A204.1 (cell line): ENCODE data around the gene HOXA7.

Experiments used
- FAIRE-seq: peaks from 2 replicates; lab custom pipeline; 2012; peaks lifted over from hg19 to GRCh38; lab: Jason Lieb, UNC

Gene HOXA7

DNA sequence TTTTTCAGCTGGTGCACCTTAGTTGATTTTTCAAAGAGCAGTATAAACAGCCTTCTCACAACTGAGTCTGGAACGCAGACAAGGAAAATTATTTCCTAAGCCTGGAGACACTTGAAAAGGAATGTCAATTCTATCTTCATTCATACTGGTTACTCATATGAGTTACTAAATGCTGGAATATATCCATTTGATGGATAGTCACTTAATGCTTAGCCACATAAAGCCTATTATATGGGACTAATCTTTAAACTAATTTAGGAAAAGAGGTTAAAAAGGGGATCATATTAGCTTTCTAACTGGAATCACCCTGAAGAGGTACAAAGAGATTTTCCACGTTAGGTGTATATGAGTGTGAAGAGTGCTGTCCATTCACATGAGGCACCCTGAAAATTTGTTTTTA, 24.3 kb downstream of the HOXA7 start:
- no peak for FAIRE-seq

DNA sequence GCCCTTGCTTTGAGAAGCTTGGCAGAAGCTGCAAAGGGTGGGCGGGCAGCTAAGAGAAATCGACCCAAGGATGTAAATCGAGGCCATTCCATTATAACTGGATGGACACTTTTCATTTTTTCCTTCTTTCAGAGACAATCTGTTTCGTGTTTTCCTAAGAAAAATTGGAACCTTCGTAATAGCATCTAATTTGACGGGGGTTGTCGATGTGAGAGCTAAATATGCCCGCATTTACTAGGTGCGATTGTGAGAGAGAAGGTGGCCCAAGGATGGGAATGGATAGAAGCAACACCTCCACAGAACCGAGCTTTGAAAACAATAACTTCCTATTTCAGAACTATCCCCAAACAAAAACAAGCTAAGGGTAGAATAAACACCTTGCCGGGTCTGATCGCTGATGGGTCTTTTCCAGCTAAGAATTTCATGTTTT, 25.1 kb downstream of the HOXA7 start:
- no peak for FAIRE-seq

DNA sequence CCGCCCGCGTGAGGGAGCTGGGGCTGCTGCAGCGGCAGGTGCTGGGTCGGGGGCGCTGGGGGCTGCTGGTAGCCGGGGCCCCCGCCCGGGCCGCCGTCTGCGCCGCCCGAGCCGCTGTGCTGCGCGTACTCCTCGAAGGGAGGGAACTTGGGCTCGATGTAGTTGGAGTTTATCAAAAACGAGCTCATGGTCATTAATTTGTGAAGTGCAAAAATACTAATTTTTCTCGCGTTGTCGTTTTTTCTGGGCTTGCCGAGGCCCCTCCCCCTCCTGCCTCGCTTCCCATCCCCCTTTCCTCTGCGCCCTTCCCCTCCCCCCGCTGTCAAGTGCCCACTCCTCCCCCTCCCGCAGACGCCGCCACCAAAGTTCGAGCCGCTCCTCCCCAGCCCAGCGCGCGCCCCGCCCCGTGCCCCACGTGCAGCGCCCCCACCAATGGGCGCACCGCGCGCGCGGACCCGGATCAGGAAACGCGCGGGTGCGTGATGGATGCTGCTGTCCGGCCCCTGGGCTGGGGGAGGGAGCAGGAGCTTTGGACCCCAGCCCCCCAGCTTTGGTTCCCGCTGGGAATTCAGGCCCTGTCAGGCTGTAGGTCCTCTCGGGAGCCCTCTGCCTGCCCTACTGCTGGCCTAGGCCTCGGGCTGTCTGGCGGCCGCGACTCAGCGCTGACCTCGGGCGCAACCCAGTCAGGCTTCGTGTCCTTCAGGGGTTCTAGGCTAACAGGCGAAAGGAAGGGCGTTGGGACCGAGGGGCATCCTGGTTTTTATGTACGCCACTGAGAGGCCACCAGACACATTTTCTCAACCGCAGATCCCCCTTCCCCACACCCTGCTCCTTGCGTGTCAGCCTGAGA, 25.7 kb downstream of the HOXA7 start, which contains the start of gene HOXA4:
Gene HOXA4 (minus strand): TSS at position 218 of the 850 bp plus-strand sequence. CDS start 24 bp downstream, at position 194.
- FAIRE-seq: no peak

DNA sequence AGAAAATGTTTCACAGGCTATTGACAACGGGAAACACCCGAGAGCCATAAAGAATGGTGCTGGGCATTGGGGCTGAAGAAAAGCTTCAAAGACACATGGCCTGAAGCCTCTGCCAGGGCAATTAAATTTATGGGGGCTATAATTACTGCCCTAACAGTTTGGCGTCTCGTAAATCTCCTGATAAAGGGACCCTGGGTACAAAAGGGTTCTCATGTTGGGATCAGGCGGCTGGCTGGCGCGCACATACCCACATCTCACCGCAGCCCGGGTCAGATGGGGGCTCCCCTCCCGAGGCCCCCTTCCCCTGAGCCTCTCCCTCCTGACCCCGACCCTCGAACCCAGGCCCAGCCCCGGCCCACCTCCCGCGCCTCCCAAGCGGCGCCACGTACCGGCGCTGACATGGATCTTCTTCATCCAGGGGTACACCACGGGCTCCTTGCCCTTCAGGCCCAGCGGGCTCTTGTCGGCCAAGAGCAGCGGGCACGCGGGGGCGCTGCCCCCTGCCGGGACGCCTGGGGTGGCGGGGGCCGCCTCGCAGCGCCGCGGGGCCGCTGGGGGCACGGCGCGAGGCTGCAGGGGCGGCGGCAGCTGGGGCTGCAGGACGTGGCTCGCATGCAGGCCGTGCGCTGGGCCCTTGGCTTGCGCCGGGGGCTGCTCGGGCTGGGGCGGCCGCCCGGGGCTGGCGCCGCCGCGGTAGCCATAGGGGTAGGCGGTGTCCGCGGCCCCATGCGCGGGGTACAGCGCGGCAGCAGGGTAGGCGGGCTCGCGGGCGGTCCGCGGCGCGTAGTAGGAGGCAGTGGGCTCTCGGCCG, 26.5 kb downstream of the HOXA7 start:
- no peak for FAIRE-seq

DNA sequence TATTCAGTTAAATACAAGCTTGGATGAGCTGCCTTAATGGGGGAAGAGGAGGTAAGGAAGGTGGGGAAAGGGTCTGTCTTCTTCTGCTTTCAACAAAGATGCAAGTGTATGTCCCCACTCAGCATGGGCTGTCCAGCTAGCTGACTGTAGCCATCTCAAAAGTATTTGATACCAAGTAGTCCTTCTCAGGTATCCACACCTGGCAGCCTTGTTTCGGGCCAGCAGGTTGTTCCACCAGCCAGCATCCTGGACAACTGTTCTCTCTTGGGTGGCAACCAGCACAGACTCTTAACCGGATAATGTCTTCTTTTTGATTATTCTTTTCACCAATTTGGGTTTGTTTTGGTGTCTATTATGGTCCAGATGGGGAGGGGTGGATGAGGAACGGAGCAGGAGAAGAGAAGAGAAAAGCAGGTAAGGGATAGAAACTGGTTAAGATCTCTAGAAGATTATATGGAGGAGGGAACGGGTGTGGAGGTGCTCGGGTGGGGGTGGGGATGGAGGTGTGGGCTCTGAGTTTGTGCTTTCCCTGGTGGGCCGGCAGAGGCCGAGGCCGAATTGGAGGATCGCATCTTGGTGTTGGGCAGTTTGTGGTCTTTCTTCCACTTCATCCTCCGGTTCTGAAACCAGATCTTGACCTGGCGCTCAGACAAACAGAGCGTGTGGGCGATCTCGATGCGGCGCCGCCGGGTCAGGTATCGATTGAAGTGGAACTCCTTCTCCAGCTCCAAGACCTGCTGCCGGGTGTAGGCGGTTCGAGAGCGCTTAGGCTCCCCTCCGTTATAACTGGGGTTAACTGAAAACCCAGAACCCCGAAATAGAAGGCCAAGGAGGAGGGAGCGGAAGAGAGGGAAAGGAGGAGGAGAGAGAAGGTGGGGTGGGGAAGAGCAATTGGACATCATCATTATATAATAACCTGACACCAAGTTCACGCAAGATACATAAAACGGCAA, 27.4 kb downstream of the HOXA7 start:
- FAIRE-seq: no peak

DNA sequence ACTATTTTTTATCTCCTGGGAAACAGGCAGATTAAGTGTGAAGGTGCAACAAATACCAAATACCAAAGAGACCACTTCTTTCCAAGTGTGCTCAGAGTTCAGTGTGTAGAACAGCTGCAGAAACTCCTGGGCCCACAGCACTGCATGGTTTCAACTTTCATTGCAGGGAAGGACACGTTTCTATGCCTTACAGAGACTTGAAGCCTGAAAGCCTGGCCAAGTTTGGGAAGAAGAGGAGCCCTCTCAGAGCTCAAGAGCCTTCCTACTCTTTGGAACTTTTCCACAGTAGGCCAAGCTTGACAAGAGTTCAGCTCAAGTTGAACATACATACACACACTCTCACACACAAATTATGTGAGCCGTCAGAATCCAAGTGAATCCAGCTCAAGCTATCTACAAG, 28.4 kb downstream of the HOXA7 start:
- no peak for FAIRE-seq

DNA sequence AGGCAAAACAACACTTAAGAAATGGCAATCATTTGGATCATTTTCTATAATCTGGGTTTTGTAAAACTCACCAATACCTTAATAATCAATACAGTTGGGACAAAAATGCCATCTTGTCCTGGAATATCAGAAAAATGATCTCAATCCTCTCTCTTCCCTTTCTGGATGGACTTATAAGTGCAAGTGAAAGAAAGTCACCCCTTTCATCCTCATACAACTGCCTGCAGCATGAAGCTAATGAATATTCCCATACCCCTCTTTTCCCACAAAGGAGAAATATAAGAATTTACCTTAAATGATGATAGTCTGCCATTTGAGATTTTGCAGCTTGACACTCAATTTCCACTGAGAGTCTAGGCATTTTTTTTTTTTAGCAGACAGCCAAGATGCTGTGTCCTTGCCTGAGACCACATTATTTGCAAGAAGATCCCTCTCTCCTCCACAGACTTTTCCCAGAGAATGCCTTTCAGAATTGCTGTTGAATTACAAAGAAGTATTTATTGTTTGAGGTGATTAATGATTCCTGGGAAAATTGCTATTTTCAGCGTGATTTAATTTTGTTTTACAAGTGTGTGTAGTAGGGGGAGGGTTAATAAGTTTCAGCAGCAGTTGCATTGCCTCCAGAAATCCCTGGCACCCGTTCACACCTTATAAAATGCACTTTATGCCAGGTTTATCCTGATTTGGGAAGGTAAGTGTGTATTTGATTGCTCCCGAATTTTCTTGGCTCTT, 29.7 kb downstream of the HOXA7 start:
- FAIRE-seq: no peak

DNA sequence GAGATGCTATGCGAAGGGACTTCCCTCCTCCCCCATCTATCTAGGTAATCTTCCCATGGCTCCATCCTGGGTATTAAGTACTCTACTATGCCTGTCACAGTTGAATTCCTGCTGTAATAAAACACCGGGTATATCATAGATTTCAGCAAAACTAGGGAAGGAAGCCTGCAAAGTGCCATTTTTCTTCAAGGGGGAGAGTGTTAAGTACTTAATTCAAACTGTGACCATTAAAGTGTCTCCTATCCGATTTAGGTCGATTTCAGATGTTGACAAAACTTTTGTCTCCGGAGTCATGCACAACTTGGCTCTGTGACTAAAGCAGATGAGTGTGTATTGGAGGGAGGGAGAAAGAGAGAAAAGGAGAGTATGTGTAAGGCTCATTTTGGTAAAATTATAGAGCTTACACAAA, 30.5 kb downstream of the HOXA7 start:
- no peak for FAIRE-seq

DNA sequence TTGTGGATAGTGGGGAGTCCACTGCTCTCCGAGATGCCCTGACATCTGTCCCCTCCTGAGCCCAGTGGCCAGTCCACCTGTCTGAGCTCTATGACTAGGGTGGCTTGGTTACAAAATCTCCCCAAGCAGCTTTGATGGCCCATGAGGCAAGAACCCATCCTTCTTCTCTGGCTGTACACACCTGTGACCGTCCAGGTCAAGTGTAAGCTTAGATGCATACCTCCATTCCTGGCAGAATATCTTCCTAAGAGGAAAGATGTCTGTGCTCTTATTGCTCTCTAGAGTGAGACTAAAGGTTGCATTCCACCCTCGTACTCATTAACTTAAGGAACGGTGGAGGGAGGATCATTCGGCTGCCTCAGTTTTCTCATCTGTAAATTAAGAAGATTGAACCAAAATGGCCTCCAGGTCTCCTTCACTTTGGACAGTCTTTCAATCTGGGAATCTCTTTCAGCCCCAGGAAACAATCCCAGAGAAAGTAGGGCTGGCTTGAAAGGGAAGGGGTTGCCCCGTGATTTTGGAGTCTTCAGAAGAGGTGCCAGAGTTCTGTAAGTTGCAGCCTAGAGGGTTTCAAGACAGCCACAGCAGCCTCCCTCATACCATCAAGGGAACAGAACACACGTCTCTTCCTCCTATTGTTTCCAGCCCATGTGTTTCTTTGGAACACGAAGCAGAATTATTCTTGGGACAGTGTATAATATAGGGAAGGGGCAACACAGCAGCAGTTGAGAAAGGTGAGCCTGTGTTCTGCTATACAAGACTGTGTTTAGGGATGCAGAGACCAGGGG, 31.4 kb downstream of the HOXA7 start:
- FAIRE-seq: no peak

DNA sequence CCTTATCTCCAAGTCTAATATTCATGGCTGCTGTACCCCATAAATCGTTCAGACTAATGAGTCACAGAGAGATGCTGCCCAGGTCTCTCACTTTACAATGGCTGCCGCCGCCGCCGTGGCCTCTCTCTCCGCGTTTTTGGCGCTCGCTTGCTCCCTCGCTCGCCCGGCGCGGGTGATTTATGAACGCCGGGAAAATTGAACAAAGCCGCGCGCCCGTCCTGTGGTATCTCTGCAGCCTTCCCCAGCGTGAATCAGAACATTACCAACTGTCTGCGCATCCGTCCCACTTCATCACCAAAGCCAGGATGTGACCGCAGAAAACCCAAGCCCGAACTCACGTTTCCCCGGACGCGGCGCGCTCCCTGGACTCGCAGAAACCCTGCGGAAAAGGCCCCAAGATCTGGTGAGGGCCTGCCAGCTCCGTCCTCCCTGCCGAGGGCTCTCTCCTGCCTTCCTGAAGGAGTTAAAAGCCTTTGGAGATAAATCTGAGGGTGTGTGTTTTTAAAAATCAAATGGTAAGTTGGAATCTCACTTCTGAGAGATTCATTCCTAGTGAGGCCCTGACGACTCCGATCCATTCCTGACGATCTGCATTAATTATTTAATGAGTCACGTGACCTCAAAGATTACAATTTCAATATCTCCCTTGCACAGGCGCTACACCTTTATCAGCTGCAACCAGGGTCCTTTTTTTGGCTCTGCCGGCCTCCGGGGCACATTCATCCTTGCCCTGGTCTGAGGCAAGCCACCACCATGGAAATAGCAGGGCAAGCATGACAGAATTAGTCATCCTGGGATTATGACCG, 32.2 kb downstream of the HOXA7 start:
- no peak for FAIRE-seq

DNA sequence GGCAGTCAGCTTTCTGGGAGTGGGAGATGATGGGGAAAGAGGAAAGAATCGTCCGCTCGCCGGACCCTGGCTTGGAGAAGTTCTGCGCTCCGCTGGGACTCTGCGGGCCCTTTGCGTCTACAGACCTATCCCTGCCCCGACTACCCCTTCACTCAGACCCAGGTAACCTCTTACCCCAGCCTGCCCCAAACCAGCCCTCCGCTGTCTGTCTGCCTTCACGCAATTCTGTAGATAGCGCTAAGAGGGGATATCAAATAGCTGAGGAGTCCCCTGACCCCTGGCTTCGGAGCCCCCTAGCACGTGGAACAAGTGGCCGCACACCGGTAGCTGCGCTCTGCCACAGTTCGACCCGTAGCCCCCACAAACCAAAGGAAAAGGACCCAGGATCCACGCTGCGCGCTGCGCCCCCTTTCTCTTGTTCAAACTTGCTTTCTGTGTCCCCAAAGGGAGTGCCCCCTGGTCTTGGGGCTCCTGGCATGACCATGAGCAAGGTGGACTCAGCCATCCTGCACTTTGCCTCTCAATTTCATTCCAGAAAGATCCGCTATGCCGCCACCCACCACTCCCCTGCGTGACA, 32.9 kb downstream of the HOXA7 start:
- no peak for FAIRE-seq

DNA sequence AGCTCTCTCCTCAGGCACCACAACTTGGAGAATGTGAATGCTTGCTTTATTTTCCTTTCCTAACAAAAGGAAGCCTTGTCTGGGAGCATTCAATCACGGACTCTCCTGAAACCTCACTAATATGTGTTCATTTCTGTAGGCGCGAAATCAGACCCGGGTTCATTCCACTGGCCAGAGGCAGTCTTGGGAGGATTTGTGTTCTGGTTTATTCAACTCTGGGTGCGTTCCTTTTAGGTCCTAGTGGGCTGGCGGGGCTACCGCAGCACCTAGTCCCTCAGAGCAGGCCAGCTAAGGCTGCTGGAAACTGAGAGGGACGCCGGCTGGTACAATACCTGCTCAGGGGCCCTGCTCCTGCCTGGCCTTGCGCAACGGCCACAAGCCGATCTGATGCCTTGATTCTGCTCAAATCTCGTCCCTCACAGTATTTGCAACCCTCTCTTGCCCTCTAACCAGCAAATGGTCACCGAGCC, 33.4 kb downstream of the HOXA7 start:
- no peak for FAIRE-seq

DNA sequence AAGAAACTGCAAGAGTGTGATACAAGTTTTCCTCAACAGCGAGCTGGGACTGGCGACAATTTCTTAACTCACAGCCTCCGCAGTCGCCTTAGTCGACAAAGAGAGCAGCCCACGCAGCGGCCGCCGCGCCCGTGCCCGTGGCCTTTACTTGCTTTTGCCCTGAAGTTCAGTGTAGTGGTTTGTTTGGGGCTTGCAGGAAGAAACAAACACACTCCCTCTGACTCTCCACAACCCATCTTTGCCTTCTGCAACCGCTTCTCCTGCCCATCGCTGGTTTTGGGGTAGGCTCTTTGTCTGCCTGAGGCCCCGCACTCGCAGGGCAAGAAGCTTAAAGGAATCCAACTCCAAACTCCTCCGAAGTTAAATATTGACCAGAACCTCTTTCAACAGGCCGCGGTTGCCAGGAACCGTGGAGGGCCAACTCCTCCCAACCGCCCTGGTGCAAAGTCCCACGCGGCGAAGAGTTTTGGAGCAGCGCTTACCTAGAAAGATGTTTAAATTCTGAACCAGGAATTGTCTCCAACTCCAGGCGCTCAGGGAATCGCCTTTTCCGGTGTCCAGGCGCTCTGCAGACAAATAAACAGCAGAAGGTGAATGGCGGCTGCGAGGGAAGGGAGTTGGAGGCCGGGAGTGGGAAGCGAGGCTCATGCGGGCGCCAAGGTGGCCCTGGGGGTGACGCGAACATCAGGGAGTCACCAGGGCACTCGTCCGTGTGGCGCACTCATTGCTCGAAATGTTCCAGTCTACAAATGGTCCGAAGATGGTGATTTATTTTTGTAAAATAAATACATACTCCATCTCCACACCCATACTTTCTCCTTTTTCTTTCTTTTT, 34.2 kb downstream of the HOXA7 start:
- FAIRE-seq: no peak

DNA sequence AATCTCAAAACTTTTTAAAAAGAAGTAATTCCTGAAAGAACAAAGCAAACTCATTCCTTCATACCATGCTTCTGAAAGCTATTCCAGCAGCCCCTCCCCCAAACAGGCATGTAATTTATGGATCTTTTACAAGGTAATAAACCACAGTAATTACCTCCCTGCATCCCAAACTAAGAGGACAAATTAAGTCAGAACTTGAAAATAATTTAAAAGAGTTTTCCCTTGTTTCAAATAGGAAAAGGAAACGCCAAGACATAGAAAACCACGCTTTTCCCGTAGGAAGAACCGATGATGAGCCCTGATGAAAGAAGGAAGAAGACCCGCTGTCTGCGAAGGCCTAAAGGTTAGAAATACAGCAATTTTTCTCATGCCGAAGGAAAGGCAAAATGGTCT, 34.8 kb downstream of the HOXA7 start:
- no peak for FAIRE-seq

DNA sequence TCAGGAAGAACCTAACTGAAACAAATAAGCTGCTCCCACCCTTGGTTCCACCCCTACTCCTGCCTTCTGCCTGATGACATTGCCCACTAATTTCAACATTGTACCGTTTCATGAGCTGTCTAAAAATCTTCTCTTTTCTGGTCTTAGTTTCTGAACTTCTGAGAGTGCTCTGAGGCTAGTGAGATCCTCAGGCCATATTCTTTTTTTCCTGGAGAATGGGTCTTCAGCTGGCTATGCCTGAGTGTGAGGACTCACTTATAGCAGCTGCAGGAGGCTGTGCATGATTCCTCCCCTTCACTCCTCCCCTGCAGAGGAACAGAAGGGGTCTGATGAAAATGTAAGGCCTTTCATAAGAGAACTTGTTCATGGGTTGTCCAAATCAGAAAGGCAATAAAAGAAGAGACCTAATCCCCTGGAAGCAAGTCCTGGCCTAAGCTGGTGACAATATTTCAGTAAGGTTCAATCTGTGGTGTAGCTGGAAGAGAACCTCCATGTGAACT, 37.0 kb downstream of the HOXA7 start:
- no peak for FAIRE-seq

DNA sequence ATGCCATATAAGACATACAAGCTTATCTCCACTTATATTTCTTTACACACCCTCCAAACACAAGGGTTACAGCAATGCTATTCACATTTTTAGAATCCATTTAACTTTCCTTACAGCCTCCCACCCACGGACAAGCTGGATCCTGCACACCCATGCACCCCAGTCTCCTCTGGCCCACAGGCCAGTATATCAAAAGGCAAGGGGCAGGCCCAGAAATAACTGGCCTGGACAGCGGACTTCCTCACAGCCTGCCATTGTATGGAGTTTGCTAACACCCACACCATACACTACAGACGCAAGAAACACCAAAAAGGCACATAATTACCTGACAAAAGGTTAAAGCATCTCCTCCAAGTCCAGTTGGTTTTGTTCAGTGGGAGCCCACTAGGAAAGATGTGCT, 37.9 kb downstream of the HOXA7 start:
- no peak for FAIRE-seq

DNA sequence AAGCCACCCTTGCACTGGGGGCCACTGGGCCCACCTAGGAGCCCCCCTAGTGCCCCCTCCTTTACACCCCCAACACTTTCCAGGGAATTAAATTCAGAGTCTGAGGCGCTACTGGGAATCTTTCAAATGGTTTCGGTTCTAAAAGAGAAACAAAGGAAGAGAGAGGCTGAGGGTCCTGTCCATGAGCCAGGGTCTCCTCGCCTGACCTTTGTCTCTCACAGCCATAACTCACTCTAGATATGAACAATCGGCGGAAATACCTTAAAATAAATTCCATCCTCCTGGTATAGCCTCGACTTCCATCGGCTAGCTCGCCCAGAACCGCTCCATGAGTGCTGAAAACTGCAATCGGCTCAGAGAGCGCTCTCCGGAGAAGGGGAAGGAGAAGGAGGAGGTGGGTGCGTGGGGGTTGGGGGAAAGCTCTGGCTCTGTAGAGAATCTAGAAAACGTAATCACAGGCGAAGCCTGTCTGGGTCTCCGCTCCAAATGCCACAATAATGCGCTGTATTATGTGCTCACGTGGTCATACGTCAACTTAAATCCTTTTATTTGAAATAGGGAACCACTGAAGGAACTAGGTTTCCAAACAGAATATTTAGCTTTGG, 38.5 kb downstream of the HOXA7 start:
- no peak for FAIRE-seq
